ENCODE results near the gene MTA3.

Gene MTA3

GRCh38 chr2:42804891-42805290 lies 236.5 kb downstream of the MTA3 start:
- no peaks in the 10 kb centered on the region for H3K36me3 ChIP-seq
- no peak overlapping the region for H3K4me3 ChIP-seq (ENCODE audit: low read depth, low read length)
- H3K9me3 ChIP-seq (ENCODE audit: severe bottlenecking): no peaks in the 10 kb centered on the region
- no peak overlapping the region for H3K27ac ChIP-seq
- TF ChIP-seq, protein P1, sequence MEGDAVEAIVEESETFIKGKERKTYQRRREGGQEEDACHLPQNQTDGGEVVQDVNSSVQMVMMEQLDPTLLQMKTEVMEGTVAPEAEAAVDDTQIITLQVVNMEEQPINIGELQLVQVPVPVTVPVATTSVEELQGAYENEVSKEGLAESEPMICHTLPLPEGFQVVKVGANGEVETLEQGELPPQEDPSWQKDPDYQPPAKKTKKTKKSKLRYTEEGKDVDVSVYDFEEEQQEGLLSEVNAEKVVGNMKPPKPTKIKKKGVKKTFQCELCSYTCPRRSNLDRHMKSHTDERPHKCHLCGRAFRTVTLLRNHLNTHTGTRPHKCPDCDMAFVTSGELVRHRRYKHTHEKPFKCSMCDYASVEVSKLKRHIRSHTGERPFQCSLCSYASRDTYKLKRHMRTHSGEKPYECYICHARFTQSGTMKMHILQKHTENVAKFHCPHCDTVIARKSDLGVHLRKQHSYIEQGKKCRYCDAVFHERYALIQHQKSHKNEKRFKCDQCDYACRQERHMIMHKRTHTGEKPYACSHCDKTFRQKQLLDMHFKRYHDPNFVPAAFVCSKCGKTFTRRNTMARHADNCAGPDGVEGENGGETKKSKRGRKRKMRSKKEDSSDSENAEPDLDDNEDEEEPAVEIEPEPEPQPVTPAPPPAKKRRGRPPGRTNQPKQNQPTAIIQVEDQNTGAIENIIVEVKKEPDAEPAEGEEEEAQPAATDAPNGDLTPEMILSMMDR (IDR thresholded peaks at IDR 0.05; ENCODE audit: low read depth, low read length): no peak
- no peaks in the 10 kb centered on the region for H3K27me3 ChIP-seq (ENCODE audit: insufficient read depth, low read depth, severe bottlenecking)
- DNase-seq: no peak

Measured in WERI-Rb-1 (cell line).